ENCODE measurements around the gene MCRIP2.

- TF ChIP-seq CTCF (IDR thresholded peaks at IDR 0.05) (no peak), POLR2A (IDR thresholded peaks at IDR 0.05) (no peak)
These were observed 8.9 kb upstream of the MCRIP2 start for GRCh38 chr16:632486-633335.

Measured in right lobe of liver (tissue), 4 donors.